ENCODE measurements around the gene YIPF1.

YIPF1 gene

GRCh38 chr1:53889304-53890298 is at the start of gene YIPF1:
Gene YIPF1 (minus strand): TSS chr1:53889797. CDS start chr1:53888937, 860 bp downstream.
- peak; percentile 90 to 91 for DNase-seq (ENCODE audit: low read depth in 2 of 2)
- peak within 1 kb of the TSS; percentile 86 to 94 for H3K4me3 ChIP-seq (replicated peaks in 1 of 2; ENCODE audit: low read depth in 2 of 2, low read length in 2 of 2)
- no peak for TF ChIP-seq CTCF (IDR thresholded peaks at IDR 0.05; ENCODE audit: low read depth, low read length)

GRCh38 chr1:53938136-53938830 is 48.7 kb upstream of the YIPF1 start:
- peak in 1 of 2 donors; percentile 35 for DNase-seq (ENCODE audit: low read depth in 2 of 2)
- H3K4me3 ChIP-seq (replicated peaks in 1 of 2; ENCODE audit: low read depth in 2 of 2, low read length in 2 of 2), result no peak overlapping the region
- TF ChIP-seq CTCF (IDR thresholded peaks at IDR 0.05; ENCODE audit: low read depth, low read length), result no peak

GRCh38 chr1:53936430-53936829 is 46.8 kb upstream of the YIPF1 start:
- no peak for DNase-seq (ENCODE audit: low read depth in 2 of 2)
- TF ChIP-seq CTCF (IDR thresholded peaks at IDR 0.05; ENCODE audit: low read depth, low read length), result no peak
- H3K4me3 ChIP-seq (replicated peaks in 1 of 2; ENCODE audit: low read depth in 2 of 2, low read length in 2 of 2), result no peak overlapping the region

DNA sequence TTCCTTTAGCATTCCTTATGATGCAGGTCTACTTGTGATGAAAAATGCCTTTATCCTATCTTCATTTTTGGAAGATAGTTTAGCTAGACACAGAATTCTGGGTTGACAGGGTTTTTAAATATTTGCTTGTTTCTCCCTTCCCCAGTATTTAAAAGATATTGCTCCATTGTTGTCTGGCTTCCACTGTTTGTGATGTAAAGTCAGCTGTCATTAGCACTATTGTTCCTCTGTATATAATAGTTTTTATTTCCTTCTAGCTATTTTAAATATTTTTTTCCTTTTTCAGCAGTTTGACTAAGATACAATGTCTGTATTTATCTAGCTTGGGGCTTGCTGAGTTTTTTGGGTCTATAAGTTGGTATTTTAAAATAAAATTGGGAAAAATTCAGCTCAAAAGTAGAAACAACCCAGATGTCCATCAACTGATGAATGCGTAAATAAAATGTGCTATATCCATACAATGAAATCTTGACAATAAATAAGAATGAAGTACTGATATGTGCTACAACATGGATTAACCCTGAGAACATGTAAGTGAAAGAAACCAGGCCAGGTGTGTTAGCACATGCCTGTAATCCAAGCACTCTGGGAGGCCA is 44.7 kb upstream of the YIPF1 start:
- no peak for DNase-seq (ENCODE audit: low read depth in 2 of 2)
- no peak overlapping the region for H3K4me3 ChIP-seq (replicated peaks in 1 of 2; ENCODE audit: low read depth in 2 of 2, low read length in 2 of 2)
- no peak for TF ChIP-seq CTCF (IDR thresholded peaks at IDR 0.05; ENCODE audit: low read depth, low read length)

DNA sequence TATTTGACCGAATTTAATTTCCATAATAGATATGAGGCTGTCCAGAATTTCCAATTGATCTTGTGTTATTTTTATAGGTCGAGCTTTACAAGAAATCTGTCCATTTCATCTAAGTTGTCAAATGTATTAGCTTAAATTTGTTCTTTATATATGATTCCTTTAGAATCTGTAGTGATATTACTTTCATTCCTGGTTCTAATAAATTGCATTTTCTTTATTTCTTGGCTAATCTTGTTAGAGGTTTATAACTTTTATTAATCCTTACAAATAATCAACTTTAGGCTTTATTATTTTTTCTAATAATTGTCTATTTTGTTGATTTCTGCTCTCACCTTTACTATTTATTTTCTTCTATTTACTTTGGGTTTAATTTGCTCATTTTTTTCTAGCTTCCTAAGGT is 41.9 kb upstream of the YIPF1 start:
- TF ChIP-seq CTCF (IDR thresholded peaks at IDR 0.05; ENCODE audit: low read depth, low read length), result no peak
- DNase-seq (ENCODE audit: low read depth in 2 of 2), result no peak
- no peak overlapping the region for H3K4me3 ChIP-seq (replicated peaks in 1 of 2; ENCODE audit: low read depth in 2 of 2, low read length in 2 of 2)

- no peak for DNase-seq (ENCODE audit: low read depth in 2 of 2)
- no peak for TF ChIP-seq CTCF (IDR thresholded peaks at IDR 0.05; ENCODE audit: low read depth, low read length)
- no peak overlapping the region for H3K4me3 ChIP-seq (replicated peaks in 1 of 2; ENCODE audit: low read depth in 2 of 2, low read length in 2 of 2)
Observed at GRCh38 chr1:53930932-53931331, 41.3 kb upstream of the YIPF1 start.

Data from cardiac fibroblast (primary cell).